Measurements from ENCODE around the gene LMX1B.

Gene LMX1B

DNA sequence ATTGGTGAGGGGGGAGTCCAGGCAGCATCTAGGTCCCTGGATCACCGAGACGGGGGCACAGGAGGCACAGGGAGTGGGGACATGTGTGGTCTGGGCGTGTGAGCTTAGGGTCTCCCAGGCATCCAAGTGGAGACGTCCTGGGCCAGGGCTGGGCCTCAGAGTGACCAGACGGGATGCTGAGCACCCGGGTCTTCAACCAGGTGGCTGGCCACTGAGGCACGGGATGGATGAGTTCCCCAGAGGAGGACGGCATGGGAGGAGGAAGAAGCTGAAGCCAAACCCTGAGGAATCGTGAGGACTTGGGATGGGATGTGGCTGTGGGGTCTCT lies 88.0 kb downstream of the LMX1B start:
- TF ChIP-seq, protein P1, sequence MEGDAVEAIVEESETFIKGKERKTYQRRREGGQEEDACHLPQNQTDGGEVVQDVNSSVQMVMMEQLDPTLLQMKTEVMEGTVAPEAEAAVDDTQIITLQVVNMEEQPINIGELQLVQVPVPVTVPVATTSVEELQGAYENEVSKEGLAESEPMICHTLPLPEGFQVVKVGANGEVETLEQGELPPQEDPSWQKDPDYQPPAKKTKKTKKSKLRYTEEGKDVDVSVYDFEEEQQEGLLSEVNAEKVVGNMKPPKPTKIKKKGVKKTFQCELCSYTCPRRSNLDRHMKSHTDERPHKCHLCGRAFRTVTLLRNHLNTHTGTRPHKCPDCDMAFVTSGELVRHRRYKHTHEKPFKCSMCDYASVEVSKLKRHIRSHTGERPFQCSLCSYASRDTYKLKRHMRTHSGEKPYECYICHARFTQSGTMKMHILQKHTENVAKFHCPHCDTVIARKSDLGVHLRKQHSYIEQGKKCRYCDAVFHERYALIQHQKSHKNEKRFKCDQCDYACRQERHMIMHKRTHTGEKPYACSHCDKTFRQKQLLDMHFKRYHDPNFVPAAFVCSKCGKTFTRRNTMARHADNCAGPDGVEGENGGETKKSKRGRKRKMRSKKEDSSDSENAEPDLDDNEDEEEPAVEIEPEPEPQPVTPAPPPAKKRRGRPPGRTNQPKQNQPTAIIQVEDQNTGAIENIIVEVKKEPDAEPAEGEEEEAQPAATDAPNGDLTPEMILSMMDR (IDR thresholded peaks at IDR 0.05) = no peak

- TF ChIP-seq, protein P1 (IDR thresholded peaks at IDR 0.05) = peak; percentile 92
These were observed 88.6 kb downstream of the LMX1B start for GRCh38 chr9:126702151-126703001.

DNA sequence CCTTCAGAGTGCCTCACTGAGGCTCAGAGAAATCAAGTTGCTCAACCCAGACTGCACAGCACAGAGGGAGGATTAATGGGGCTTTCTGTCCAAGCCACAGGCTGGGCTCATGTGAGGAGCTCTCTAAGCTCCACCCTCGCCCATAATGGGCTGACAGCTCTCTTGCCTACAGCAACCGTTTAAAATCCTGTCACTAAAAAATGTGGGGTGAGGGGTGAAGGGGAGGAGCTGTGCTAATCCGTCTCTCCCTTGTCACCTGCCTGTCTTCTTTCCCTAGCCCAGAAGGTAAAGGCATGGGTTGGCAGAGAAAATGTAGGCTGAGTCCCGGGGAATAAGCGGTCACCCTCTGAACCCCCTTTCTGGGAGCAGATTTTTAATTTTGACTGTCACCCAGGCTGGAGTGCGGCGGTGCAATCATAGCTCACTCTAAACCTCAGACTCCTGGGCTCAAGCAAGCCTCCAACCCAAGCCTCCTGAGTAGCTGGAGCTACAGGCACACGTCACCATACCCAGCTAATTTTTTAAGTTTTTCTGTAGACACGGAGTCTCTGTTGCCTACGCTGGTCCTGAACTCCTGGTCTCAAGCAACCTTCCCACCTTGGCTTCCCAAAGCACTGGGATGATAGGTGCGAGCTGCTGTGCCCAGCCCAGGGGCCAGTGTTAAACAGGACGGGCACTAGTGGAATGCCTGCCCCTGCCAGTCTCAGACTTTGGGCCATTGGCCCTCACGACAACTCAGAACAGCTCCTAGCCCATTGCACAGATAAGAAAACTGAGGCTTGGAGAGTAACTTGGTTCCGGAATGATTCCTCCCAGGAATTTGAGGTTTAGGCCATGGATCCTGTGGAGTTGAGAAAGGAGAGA lies 89.5 kb downstream of the LMX1B start:
- TF ChIP-seq, protein P1 (IDR thresholded peaks at IDR 0.05) = no peak

DNA sequence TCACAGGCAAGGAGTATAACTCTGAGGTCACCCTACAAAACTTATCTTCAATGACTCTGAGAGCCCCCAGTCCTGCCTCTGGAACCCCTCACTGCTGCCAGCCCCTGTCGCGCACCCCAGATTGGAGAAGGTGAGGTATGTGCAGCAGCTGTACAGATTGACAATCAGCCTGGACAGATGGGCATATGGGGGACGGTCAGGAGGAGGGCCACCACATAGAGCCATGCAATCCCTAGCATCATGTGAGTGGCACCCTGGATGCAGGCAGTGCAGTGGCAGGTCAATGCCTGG lies 90.1 kb downstream of the LMX1B start:
- TF ChIP-seq, protein P1 (IDR thresholded peaks at IDR 0.05) = no peak

DNA sequence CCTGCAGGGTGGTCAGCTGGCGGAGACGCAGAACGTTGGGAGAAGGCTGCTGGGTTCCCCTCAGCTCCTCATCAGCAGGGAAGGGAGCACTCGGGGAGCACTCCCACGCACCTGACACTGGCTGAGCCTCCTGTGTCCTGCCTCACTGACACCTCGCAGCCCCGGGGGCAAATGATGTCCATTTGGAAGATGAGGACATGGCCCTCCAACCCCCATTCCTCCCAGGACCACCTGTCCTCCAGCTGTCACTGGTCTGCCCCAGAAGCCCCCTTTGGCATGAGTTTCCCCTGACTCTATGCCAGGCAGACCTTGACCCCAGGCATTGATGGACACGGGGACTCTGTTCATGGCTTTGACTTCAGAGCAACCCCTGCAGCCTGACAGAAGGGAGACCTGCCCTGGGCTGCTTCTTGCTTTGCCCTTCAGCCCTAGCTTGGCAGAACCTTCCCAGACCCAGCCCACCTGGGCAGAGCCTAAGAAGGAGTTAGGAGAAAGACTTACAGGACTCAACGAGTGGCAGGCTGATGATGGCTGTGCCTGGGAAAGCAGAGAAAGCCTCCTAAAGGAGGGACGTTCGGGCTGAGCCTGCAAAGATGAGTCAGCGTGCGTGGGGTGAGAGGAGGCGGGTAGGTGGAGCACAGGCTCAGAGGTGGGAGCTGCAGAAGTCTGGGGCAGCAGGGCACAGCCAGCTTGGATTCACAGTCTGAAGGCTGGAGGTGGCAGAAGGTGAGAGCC lies 90.6 kb downstream of the LMX1B start:
- TF ChIP-seq, protein P1 (IDR thresholded peaks at IDR 0.05) = no peak

DNA sequence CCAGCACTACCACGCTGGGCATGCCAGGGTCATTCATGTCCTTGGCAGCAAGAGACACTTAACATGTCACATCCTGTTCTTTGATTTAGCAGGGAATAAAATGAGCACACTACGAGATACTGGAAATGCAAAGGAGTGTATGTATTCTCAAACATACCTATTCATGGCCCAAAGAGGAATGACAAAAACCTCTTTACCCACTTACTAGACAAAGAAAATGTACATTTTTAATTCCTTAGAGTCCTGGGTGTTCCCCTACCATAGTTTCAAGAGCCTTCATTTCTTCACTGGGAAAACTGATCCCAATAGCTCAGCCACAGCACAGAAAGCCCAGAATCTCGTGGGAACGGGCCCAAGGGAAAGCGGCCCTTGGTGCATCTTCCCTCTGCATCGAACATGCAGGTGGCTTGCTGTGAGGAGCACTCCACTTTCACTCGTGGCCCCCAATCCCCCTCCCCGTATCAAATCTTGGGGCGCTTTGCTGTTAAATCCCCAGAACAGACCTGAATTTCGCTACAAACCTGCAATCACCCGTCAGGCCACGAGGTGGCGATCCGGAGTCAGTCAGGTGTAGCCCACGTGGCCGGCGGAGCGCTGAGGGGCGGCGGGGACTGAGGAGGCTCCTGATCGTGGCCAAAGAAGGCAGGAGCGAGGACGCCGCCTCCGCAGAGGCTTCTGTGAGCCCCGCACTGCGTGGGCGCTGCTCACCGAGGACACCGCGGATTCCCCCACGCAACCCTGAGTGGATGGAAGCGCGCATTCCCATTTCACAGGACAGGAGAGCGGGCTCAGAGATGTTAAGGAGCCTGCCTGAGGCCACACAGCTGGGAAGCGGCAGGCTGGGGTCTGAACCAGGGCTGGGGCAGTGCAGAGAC lies 91.4 kb downstream of the LMX1B start:
- TF ChIP-seq, protein P1 (IDR thresholded peaks at IDR 0.05) = peak; percentile 91

All from LNCAP (cell line).